Mesenchymal stem cell (in vitro differentiated cells and primary cell): ENCODE data around the gene NPFFR2.
"Not testable (repeated sequence)": the region's sequence is repeated elsewhere in the genome, so short reads cannot be mapped to it uniquely, and the experiment has no call there.

Source experiments
- DNase-seq: peaks from one replicate; pipeline ENCODE4 v3.0.0-alpha.2; 2013
- H2AFZ ChIP-seq: one replicate; pipeline ENCODE4 v1.6.1; 2013; ENCODE audit warnings: low read depth, mild to moderate bottlenecking, control low read depth, inconsistent platforms, low read length, moderate library complexity
- H2AK5ac ChIP-seq: 2 replicates; pipeline ENCODE4 v1.6.1; 2013; ENCODE audit warnings: low read length, moderate library complexity, mild to moderate bottlenecking, inconsistent platforms; ENCODE audit not compliant: severe bottlenecking
- H2BK120ac ChIP-seq: one replicate; pipeline ENCODE4 v1.6.1; 2013; ENCODE audit warnings: low read depth, mild to moderate bottlenecking, inconsistent platforms, low read length, moderate library complexity
- H2BK12ac ChIP-seq, 2 experiments: one replicate each; pipeline ENCODE4 v1.6.1; 2013; ENCODE audit warnings: inconsistent platforms in 2 of 2, low read length in 2 of 2, mild to moderate bottlenecking in 2 of 2, moderate library complexity in 2 of 2, control low read depth in 1 of 2
- H2BK15ac ChIP-seq: one replicate; pipeline ENCODE4 v1.6.1; 2013; ENCODE audit warnings: mild to moderate bottlenecking, low read depth, inconsistent platforms; ENCODE audit not compliant: poor library complexity, severe bottlenecking
- H2BK5ac ChIP-seq: 2 replicates; pipeline ENCODE4 v1.6.1; 2013; ENCODE audit warnings: low read depth, mild to moderate bottlenecking, low read length, control low read depth, inconsistent platforms; ENCODE audit not compliant: poor library complexity, severe bottlenecking
- H3K14ac ChIP-seq, 2 experiments: one replicate each; pipeline ENCODE4 v1.6.1; 2013; ENCODE audit warnings: inconsistent platforms in 2 of 2, low read length in 2 of 2, control low read depth in 1 of 2, mild to moderate bottlenecking in 1 of 2, moderate library complexity in 1 of 2
- H3K18ac ChIP-seq, 2 experiments: one replicate each; pipeline ENCODE4 v1.6.1; 2013; ENCODE audit warnings: inconsistent platforms in 2 of 2, low read length in 2 of 2, control low read depth in 1 of 2, low read depth in 1 of 2, mild to moderate bottlenecking in 1 of 2
- H3K23ac ChIP-seq, 2 experiments: one replicate each; pipeline ENCODE4 v1.6.1; 2013; ENCODE audit warnings: inconsistent platforms in 2 of 2, low read length in 2 of 2, mild to moderate bottlenecking in 2 of 2, moderate library complexity in 2 of 2, control low read depth in 1 of 2
- H3K27ac ChIP-seq: 2 replicates; pipeline ENCODE4 v1.5.1; 2013; ENCODE audit warnings: mild to moderate bottlenecking, moderate library complexity, low read length, control low read depth, inconsistent platforms; ENCODE audit not compliant: poor library complexity, severe bottlenecking
- H3K27me3 ChIP-seq, 2 experiments: 2 replicates each; pipeline versions ENCODE4 v1.6.1 to v1.7.0; 2013; ENCODE audit warnings: low read length in 2 of 2, mild to moderate bottlenecking in 2 of 2, moderate library complexity in 2 of 2, control low read depth in 1 of 2, inconsistent platforms in 1 of 2; ENCODE audit not compliant: control insufficient read depth in 1 of 2, insufficient read depth in 1 of 2
- H3K36me3 ChIP-seq, 2 experiments: 2 replicates each; pipeline versions ENCODE4 v1.6.1 to v1.7.0; 2013; ENCODE audit warnings: low read length in 2 of 2, control low read depth in 1 of 2, inconsistent platforms in 1 of 2, low read depth in 1 of 2, mild to moderate bottlenecking in 1 of 2; ENCODE audit not compliant: insufficient read depth in 2 of 2, control insufficient read depth in 1 of 2
- H3K4ac ChIP-seq, 2 experiments: one replicate each; pipeline ENCODE4 v1.6.1; 2013; ENCODE audit warnings: inconsistent platforms in 2 of 2, low read length in 2 of 2, mild to moderate bottlenecking in 2 of 2, moderate library complexity in 2 of 2, control low read depth in 1 of 2, low read depth in 1 of 2
- H3K4me1 ChIP-seq: 2 replicates; pipeline ENCODE4 v1.6.1; 2013; ENCODE audit warnings: low read depth, low read length, control low read depth; ENCODE audit not compliant: control insufficient read depth, insufficient read depth
- H3K4me2 ChIP-seq: 2 replicates; pipeline ENCODE4 v1.6.1; 2013; ENCODE audit warnings: low read length, mild to moderate bottlenecking, inconsistent platforms; ENCODE audit not compliant: poor library complexity, severe bottlenecking
- H3K4me3 ChIP-seq, 2 experiments: 2 replicates each; pipeline versions ENCODE4 v1.5.1 to v1.7.0; 2013; ENCODE audit warnings: low read length in 2 of 2, mild to moderate bottlenecking in 2 of 2, control low read depth in 1 of 2, low read depth in 1 of 2; ENCODE audit not compliant: insufficient read depth in 1 of 2
- H3K79me1 ChIP-seq: replicated peaks from 2 replicates; pipeline ENCODE4 v1.6.1; 2013; ENCODE audit warnings: mild to moderate bottlenecking, control low read depth, low read length, inconsistent platforms; ENCODE audit not compliant: poor library complexity, severe bottlenecking
- H3K9ac ChIP-seq: 2 replicates; pipeline ENCODE4 v1.7.0; 2013; ENCODE audit warnings: mild to moderate bottlenecking, low read length, moderate library complexity
- H3K9me3 ChIP-seq: 2 replicates; pipeline ENCODE4 v1.7.0; 2013; ENCODE audit warnings: mild to moderate bottlenecking, low read length; ENCODE audit not compliant: control insufficient read depth
- H4K8ac ChIP-seq: one replicate; pipeline ENCODE4 v1.6.1; 2013; ENCODE audit warnings: inconsistent platforms, mild to moderate bottlenecking, low read length, moderate library complexity
- H4K91ac ChIP-seq: one replicate; pipeline ENCODE4 v1.6.1; 2013; ENCODE audit warnings: mild to moderate bottlenecking, low read length, inconsistent platforms
- WGBS: methylation state at CpG from one replicate; pipeline ENCODE4 v1.1.7; 2013; ENCODE audit warnings: mixed read lengths; 5-methylcytosine and 5-hydroxymethylcytosine counted together

The NPFFR2 gene

DNA sequence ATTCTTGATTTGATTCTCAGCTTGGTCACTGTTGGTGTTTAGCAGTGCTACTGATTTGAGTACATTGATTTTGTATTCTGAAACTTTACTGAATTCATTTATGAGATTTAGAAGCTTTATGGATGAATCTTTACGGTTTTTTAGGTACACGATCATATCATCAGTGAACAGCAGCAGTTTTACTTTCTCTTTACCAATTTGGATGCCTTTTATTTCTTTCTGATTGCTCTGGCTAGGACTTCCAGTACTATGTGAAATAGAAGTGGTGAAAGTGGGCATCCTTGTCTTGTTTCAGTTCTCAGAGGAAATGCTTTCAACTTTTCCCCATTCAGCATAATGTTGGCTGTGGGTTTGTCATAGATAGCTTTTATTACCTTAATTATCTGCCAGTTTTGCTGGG lies 58.8 kb downstream of the NPFFR2 start:
- H2AFZ ChIP-seq, H3K27ac ChIP-seq, H2BK15ac ChIP-seq, H2AK5ac ChIP-seq, H3K4me1 ChIP-seq, DNase-seq, H3K4me2 ChIP-seq, H4K8ac ChIP-seq, H4K91ac ChIP-seq, H3K9ac ChIP-seq, H3K4me3 ChIP-seq, H3K23ac ChIP-seq, H2BK5ac ChIP-seq, H2BK12ac ChIP-seq, H3K27me3 ChIP-seq, H3K36me3 ChIP-seq, H2BK120ac ChIP-seq, H3K9me3 ChIP-seq, H3K79me1 ChIP-seq, H3K4ac ChIP-seq, H3K18ac ChIP-seq, H3K14ac ChIP-seq: not testable (repeated sequence)
- no CpG with 5 or more reads among the region's 2 CpGs for WGBS

DNA sequence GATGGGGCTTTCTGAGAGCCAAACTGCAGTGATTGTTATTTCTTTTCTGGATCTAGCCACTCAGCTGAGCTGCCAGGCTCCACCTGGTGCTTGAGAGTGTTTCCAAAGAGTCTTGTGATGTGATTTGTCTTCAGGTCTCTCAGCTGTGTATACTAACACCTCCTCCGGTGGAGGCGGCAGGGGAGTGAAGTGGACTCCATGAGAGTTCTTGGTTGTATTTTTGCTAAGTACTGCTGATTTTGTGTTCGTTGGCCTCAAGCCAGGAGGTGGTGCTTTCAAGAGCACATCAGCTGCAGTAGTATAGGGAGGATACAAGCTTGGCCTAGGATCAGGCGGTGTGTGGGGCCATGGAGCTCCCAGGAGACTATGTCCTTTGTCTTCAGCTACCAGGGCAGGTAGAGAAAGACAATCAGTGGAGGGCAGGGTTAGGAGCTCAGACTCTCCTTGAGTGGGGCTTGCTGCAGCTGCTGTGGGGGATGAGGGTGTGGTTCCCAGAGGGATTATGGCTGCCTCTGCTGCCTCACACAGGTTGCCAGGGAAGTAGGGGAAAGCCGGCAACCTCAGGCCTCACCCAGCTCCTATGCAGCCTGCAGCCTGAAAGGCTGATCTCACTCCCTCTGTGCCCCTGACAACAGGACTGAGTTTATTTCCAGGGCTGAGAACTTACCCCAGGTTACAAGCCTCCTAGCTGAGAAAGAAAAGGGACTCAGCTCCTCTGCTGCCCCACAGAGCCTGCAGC lies 62.4 kb downstream of the NPFFR2 start:
- no peaks in the 10 kb centered on the region for H3K27me3 ChIP-seq
- DNase-seq, result no peak
- H4K8ac ChIP-seq, result no peak overlapping the region
- no peak overlapping the region for H2BK12ac ChIP-seq
- H3K14ac ChIP-seq, result no peak overlapping the region
- H3K18ac ChIP-seq, result no peak overlapping the region
- no peak overlapping the region for H3K23ac ChIP-seq
- H3K4ac ChIP-seq, result no peak overlapping the region
- no peaks in the 10 kb centered on the region for H3K79me1 ChIP-seq
- no peak overlapping the region for H2BK5ac ChIP-seq
- H3K4me1 ChIP-seq, result peaks cover 6% of the 10 kb centered on the region
- H3K4me3 ChIP-seq, result no peak overlapping the region
- no peak overlapping the region for H2BK15ac ChIP-seq
- no peak overlapping the region for H3K27ac ChIP-seq
- H3K9me3 ChIP-seq, result no peaks in the 10 kb centered on the region
- H3K9ac ChIP-seq, result no peak overlapping the region
- H3K4me2 ChIP-seq, result peak overlapping the region; percentile 13
- no peak overlapping the region for H2BK120ac ChIP-seq
- H4K91ac ChIP-seq, result no peak overlapping the region
- 89% methylated on average over 5 of the region's 5 CpGs for WGBS
- H2AFZ ChIP-seq, result no peak overlapping the region
- no peaks in the 10 kb centered on the region for H3K36me3 ChIP-seq
- no peak overlapping the region for H2AK5ac ChIP-seq

DNA sequence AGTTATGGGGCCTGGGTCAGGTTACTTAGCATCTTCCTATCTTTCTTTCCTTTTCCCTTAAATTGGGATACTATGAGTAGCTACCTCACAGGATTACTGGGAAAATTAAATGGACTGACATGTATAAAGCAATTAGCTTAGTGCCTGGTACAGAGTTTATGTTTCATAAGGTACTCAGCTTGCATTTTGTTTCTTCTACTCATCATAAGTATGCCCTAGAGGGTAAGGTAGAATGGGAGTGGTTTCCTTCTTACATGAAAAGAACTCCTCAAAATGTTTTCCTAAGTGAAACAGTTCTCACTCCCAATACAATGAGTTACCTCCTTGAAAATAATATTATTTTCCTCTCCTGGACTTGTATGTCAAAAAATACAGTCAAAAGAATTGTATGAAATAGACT lies 75.7 kb downstream of the NPFFR2 start:
- no peak overlapping the region for H3K9ac ChIP-seq
- H2BK5ac ChIP-seq, result no peak overlapping the region
- no peak overlapping the region for H3K27ac ChIP-seq
- no peaks in the 10 kb centered on the region for H3K9me3 ChIP-seq
- no peak overlapping the region for H2BK12ac ChIP-seq
- H3K36me3 ChIP-seq, result no peaks in the 10 kb centered on the region
- H2AFZ ChIP-seq, result no peak overlapping the region
- H2BK15ac ChIP-seq, result no peak overlapping the region
- no peaks in the 10 kb centered on the region for H3K79me1 ChIP-seq
- H3K4me2 ChIP-seq, result no peak overlapping the region
- no peak overlapping the region for H2BK120ac ChIP-seq
- H4K91ac ChIP-seq, result no peak overlapping the region
- H3K23ac ChIP-seq, result no peak overlapping the region
- H3K4me3 ChIP-seq, result no peak overlapping the region
- no peak overlapping the region for H3K4ac ChIP-seq
- no peak overlapping the region for H2AK5ac ChIP-seq
- H3K27me3 ChIP-seq, result no peaks in the 10 kb centered on the region
- DNase-seq, result no peak
- no peak overlapping the region for H4K8ac ChIP-seq
- no peak overlapping the region for H3K14ac ChIP-seq
- no peak overlapping the region for H3K18ac ChIP-seq
- no peaks in the 10 kb centered on the region for H3K4me1 ChIP-seq

- Histone ChIP-seq H2BK15ac (no peak overlapping the region), H3K9ac (no peak overlapping the region), H3K23ac (no peak overlapping the region), H3K4me2 (no peak overlapping the region), H2AFZ (no peak overlapping the region), H3K4me3 (no peak overlapping the region), H3K27me3 (no peaks in the 10 kb centered on the region), H2AK5ac (no peak overlapping the region), H3K9me3 (no peaks in the 10 kb centered on the region), H2BK12ac (no peak overlapping the region), H3K14ac (no peak overlapping the region), H3K27ac (no peak overlapping the region), H4K8ac (no peak overlapping the region), H3K36me3 (no peaks in the 10 kb centered on the region), H2BK120ac (no peak overlapping the region), H2BK5ac (no peak overlapping the region), H3K18ac (no peak overlapping the region), H4K91ac (no peak overlapping the region), H3K4ac (no peak overlapping the region), H3K79me1 (no peaks in the 10 kb centered on the region), H3K4me1 (no peaks in the 10 kb centered on the region)
- WGBS, result 100% methylated on average over 2 of the region's 2 CpGs
- no peak for DNase-seq
Observed at GRCh38 chr4:72109364-72109763, 77.6 kb downstream of the NPFFR2 start.
